ENCODE results near the gene SOX18. TPM values are rescaled to one million over a fixed set of nuclear protein-coding genes. Genes with fewer than 3 reads are reported as not detected.

SOX18 gene
- total and polyA plus RNA-seq, 2 of the 8 experiments (the other 6 are each of a cell fraction or from before 2014, with no cell fraction given) = 0.09 TPM; not detected in 1

- Histone ChIP-seq H3K36me3 (ENCODE audit: control insufficient read depth in 2 of 4, insufficient read depth in 4 of 4, low read length in 3 of 4) (peaks cover 0 to 1% (median under 1%) of the 10 kb centered on the region in 4 experiments; a peak in 3 of 8 replicates), H3K23ac (ENCODE audit: insufficient read length) (no peak overlapping the region), H3K9ac (replicated peaks in 1 of 4; ENCODE audit: extremely low read depth in 1 of 4, low read depth in 3 of 4, low read length in 3 of 4) (no peak overlapping the region), H4K20me1 (replicated peaks in 1 of 2; ENCODE audit: control insufficient read depth in 1 of 2, insufficient read depth in 2 of 2, low read length in 2 of 2) (peaks cover 0 to 4% of the 10 kb centered on the region in 2 experiments), H3K79me1 (ENCODE audit: low read depth, low read length) (no peaks in the 10 kb centered on the region), H3K27me3 (replicated peaks in 1 of 4; ENCODE audit: control insufficient read depth in 3 of 4, extremely low read depth in 1 of 4, insufficient read depth in 3 of 4, low read length in 3 of 4) (peaks cover 1 to 31% (median 24%) of the 10 kb centered on the region in 4 experiments), H2BK5ac (ENCODE audit: low read depth, low read length) (no peak overlapping the region), H4K91ac (replicated peaks; ENCODE audit: insufficient read length, low read length) (no peak overlapping the region), H2BK20ac (ENCODE audit: low read length) (no peak overlapping the region), H3K23me2 (ENCODE audit: low read depth, low read length) (peaks cover 18% of the 10 kb centered on the region; the same call in 1 of the 2 replicates), H3K4me2 (ENCODE audit: insufficient read depth in 1 of 2, low read depth in 2 of 2, low read length in 2 of 2) (peak overlapping the region; percentile 67 to 78), H3K27ac (ENCODE audit: low read depth, low read length) (no peak overlapping the region), H4K8ac (ENCODE audit: extremely low read depth, insufficient read depth, low read length) (no peak overlapping the region), H3K14ac (ENCODE audit: insufficient read length) (no peak overlapping the region), H3K56ac (replicated peaks; ENCODE audit: insufficient read length, low read depth, low read length) (no peak overlapping the region), H4K5ac (ENCODE audit: insufficient read length, low read depth, low read length) (no peak overlapping the region), H2AK5ac (ENCODE audit: low read depth, low read length) (no peak overlapping the region), H2BK120ac (replicated peaks; ENCODE audit: low read depth, low read length) (no peak overlapping the region), H3K4ac (replicated peaks; ENCODE audit: insufficient read length, low read depth, low read length) (no peak overlapping the region), H3K4me3 (ENCODE audit: extremely low read depth in 1 of 4, insufficient read depth in 2 of 4, low read depth in 3 of 4, low read length in 4 of 4) (peak overlapping the region; percentile 60 to 92 (median 71)), H3K18ac (ENCODE audit: extremely low read depth, low read length) (peak overlapping the region; percentile 71; the same call in 1 of the 2 replicates), H3K4me1 (replicated peaks in 1 of 4; ENCODE audit: control insufficient read depth in 3 of 4, insufficient read depth in 4 of 4, low read length in 3 of 4) (peaks cover 0 to 30% (median 15%) of the 10 kb centered on the region in 4 experiments; a peak in 5 of 7 replicates), H2BK15ac (ENCODE audit: low read length) (no peak overlapping the region), H2BK12ac (ENCODE audit: low read depth, low read length) (no peak overlapping the region), H2AFZ (ENCODE audit: low read length) (no peak overlapping the region), H3K9me3 (ENCODE audit: insufficient read depth in 2 of 2, low read depth in 1 of 2, low read length in 1 of 2) (no peaks in the 10 kb centered on the region), H3K79me2 (ENCODE audit: control insufficient read depth in 1 of 2, insufficient read depth in 2 of 2, low read length in 2 of 2) (no peaks in the 10 kb centered on the region)
- no peak for FAIRE-seq
- ChIA-PET POLR2A (ENCODE audit: partially characterized antibody) (interaction anchor here (0.6 to 4.6 kb wide), 4 partner anchors 13 to 212 kb away, joined by 3 to 27 read pairs (median 4); partner anchors contain the start of gene TCEA2), CTCF (ENCODE audit: partially characterized antibody) (interaction anchor here (1.6 to 13.0 kb wide), 6 partner anchors 10 to 39 kb away, joined by 5 to 144 read pairs (median 25); partner anchors contain the start of genes SOX18 and TCEA2)
- no peak for DNase-seq (ENCODE audit: low read depth in 1 of 2, low spot score in 2 of 2)
- WGBS, 2 experiments (ENCODE audit: extremely low coverage in 1 of 2, insufficient coverage in 1 of 2, insufficient read length in 1 of 2, insufficient replicate concordance in 2 of 2, low coverage in 1 of 2, low lambda C conversion rate in 2 of 2, missing lambda C conversion rate in 1 of 2) = 59% methylated on average over 4 of the region's 4 CpGs; no CpG with 5 or more reads in 1 of the 2 experiments
- TF ChIP-seq RAD21 (IDR thresholded peaks at IDR 0.05 in 1 of 2, conservative IDR thresholded peaks at IDR 0.05 in 1 of 2; ENCODE audit: low read depth in 2 of 2, low read length in 2 of 2) (no peak), GABPA (IDR thresholded peaks at IDR 0.05; ENCODE audit: borderline replicate concordance, insufficient read depth, low read length) (no peak)
Observed at GRCh38 chr20:64078934-64079272, 29.5 kb upstream of the SOX18 start.

Measured in H1 (cell line).